SJSA1 (cell line): ENCODE results near the gene HRG. TPM values are rescaled to one million over a fixed set of nuclear protein-coding genes. Genes with fewer than 3 reads are reported as not detected.
"Not testable (repeated sequence)": the region's sequence is repeated elsewhere in the genome, so short reads cannot be mapped to it uniquely, and the experiment has no call there.

Experiments
- DNase-seq, 2 experiments: peaks; one replicate each; pipeline ENCODE4 v3.0.0-alpha.2; 2015 to 2020; ENCODE audit warnings: low spot score in 2 of 2, low read depth in 1 of 2
- H3K27ac ChIP-seq: fragments of 250-450 bp; sonication (Bioruptor Pico); 2 replicates; pipeline ENCODE4 v1.5.1; 2020; ENCODE audit warnings: mild to moderate bottlenecking, moderate library complexity
- H3K27me3 ChIP-seq: fragments of 250-450 bp; sonication (Bioruptor Pico); replicated peaks from 2 replicates; pipeline ENCODE4 v1.5.1; 2020; ENCODE audit warnings: mild to moderate bottlenecking, moderate library complexity
- H3K36me3 ChIP-seq: fragments of 250-450 bp; sonication (Bioruptor Pico); 2 replicates; pipeline ENCODE4 v1.5.1; 2020; ENCODE audit warnings: mild to moderate bottlenecking
- H3K4me1 ChIP-seq: fragments of 250-450 bp; sonication (Bioruptor Pico); replicated peaks from 2 replicates; pipeline ENCODE4 v1.6.1; 2021; ENCODE audit warnings: mild to moderate bottlenecking
- H3K4me3 ChIP-seq: fragments of 250-450 bp; sonication (Bioruptor Pico); 2 replicates; pipeline ENCODE4 v1.5.1; 2020; ENCODE audit warnings: mild to moderate bottlenecking
- H3K9me3 ChIP-seq: fragments of 250-450 bp; sonication (Bioruptor Pico); replicated peaks from 2 replicates; pipeline ENCODE4 v1.5.1; 2020; ENCODE audit warnings: mild to moderate bottlenecking
- total RNA-seq: library from RNA; depleted of rRNA; stranded (reverse); fragments of >200 nt; shearing (Covaris generic); gene quantifications from 2 replicates; pipeline ENCODE4 v1.2.3, GENCODE V29; 2014

The HRG gene
- total RNA-seq, 1 experiment from 2014 or later: not detected

GRCh38 chr3:186679151-186679550 lies 13.3 kb downstream of the HRG start:
- no peak for DNase-seq
- no peak overlapping the region for H3K27ac ChIP-seq
- H3K9me3 ChIP-seq: no peaks in the 10 kb centered on the region
- no peaks in the 10 kb centered on the region for H3K36me3 ChIP-seq
- H3K4me1 ChIP-seq: no peaks in the 10 kb centered on the region
- no peak overlapping the region for H3K4me3 ChIP-seq
- no peaks in the 10 kb centered on the region for H3K27me3 ChIP-seq

GRCh38 chr3:186680869-186681268 lies 15.1 kb downstream of the HRG start:
- Histone ChIP-seq H3K27me3 (no peaks in the 10 kb centered on the region), H3K4me3 (no peak overlapping the region), H3K9me3 (no peaks in the 10 kb centered on the region)

GRCh38 chr3:186682812-186683211 lies 17.0 kb downstream of the HRG start:
- H3K4me3 ChIP-seq: no peak overlapping the region
- no peaks in the 10 kb centered on the region for H3K4me1 ChIP-seq
- no peaks in the 10 kb centered on the region for H3K27me3 ChIP-seq
- no peaks in the 10 kb centered on the region for H3K9me3 ChIP-seq
- H3K27ac ChIP-seq: no peak overlapping the region
- no peak for DNase-seq
- no peaks in the 10 kb centered on the region for H3K36me3 ChIP-seq

More at GRCh38 chr3:186680869-186681268, 15.1 kb downstream of the HRG start:
- Histone ChIP-seq H3K27ac (no peak overlapping the region), H3K36me3 (no peaks in the 10 kb centered on the region), H3K4me1 (no peaks in the 10 kb centered on the region)
- no peak for DNase-seq

- no peaks in the 10 kb centered on the region for H3K9me3 ChIP-seq
- no peak overlapping the region for H3K4me3 ChIP-seq
- no peaks in the 10 kb centered on the region for H3K36me3 ChIP-seq
- no peaks in the 10 kb centered on the region for H3K27me3 ChIP-seq
- no peak overlapping the region for H3K27ac ChIP-seq
- H3K4me1 ChIP-seq: no peaks in the 10 kb centered on the region
- DNase-seq: no peak
Measured at GRCh38 chr3:186683979-186684378, 18.2 kb downstream of the HRG start.

GRCh38 chr3:186686475-186686874 lies 20.7 kb downstream of the HRG start:
- not testable (repeated sequence) for H3K36me3 ChIP-seq, H3K9me3 ChIP-seq, DNase-seq, H3K4me1 ChIP-seq, H3K4me3 ChIP-seq, H3K27me3 ChIP-seq, H3K27ac ChIP-seq

GRCh38 chr3:186687120-186687651 lies 21.4 kb downstream of the HRG start:
- no peaks in the 10 kb centered on the region for H3K36me3 ChIP-seq
- H3K27ac ChIP-seq: no peak overlapping the region
- no peaks in the 10 kb centered on the region for H3K9me3 ChIP-seq
- no peaks in the 10 kb centered on the region for H3K4me1 ChIP-seq
- no peak overlapping the region for H3K4me3 ChIP-seq
- no peaks in the 10 kb centered on the region for H3K27me3 ChIP-seq
- no peak for DNase-seq

GRCh38 chr3:186690304-186690703 lies 24.5 kb downstream of the HRG start:
- not testable (repeated sequence) for DNase-seq, H3K4me3 ChIP-seq, H3K36me3 ChIP-seq, H3K27ac ChIP-seq, H3K27me3 ChIP-seq, H3K4me1 ChIP-seq, H3K9me3 ChIP-seq

GRCh38 chr3:186691676-186692075 lies 25.9 kb downstream of the HRG start:
- no peak overlapping the region for H3K4me3 ChIP-seq
- no peak overlapping the region for H3K27ac ChIP-seq
- no peaks in the 10 kb centered on the region for H3K4me1 ChIP-seq
- no peaks in the 10 kb centered on the region for H3K9me3 ChIP-seq
- H3K27me3 ChIP-seq: no peaks in the 10 kb centered on the region
- DNase-seq: no peak
- H3K36me3 ChIP-seq: no peaks in the 10 kb centered on the region

- no peaks in the 10 kb centered on the region for H3K9me3 ChIP-seq
- H3K4me3 ChIP-seq: no peak overlapping the region
- no peaks in the 10 kb centered on the region for H3K36me3 ChIP-seq
- no peak overlapping the region for H3K27ac ChIP-seq
- no peaks in the 10 kb centered on the region for H3K27me3 ChIP-seq
- H3K4me1 ChIP-seq: no peaks in the 10 kb centered on the region
- DNase-seq: no peak
Measured at GRCh38 chr3:186693843-186694242, 28.0 kb downstream of the HRG start.

- H3K4me1 ChIP-seq: no peaks in the 10 kb centered on the region
- H3K27me3 ChIP-seq: no peaks in the 10 kb centered on the region
- H3K9me3 ChIP-seq: no peaks in the 10 kb centered on the region
- H3K4me3 ChIP-seq: no peak overlapping the region
- no peak for DNase-seq
- no peak overlapping the region for H3K27ac ChIP-seq
- H3K36me3 ChIP-seq: no peaks in the 10 kb centered on the region
Measured at GRCh38 chr3:186694288-186695032, 28.6 kb downstream of the HRG start.

GRCh38 chr3:186696522-186696921 lies 30.7 kb downstream of the HRG start:
- H3K4me3 ChIP-seq: no peak overlapping the region
- DNase-seq: no peak
- H3K4me1 ChIP-seq: no peaks in the 10 kb centered on the region
- no peaks in the 10 kb centered on the region for H3K36me3 ChIP-seq
- H3K27ac ChIP-seq: no peak overlapping the region
- no peaks in the 10 kb centered on the region for H3K27me3 ChIP-seq
- H3K9me3 ChIP-seq: no peaks in the 10 kb centered on the region

- no peaks in the 10 kb centered on the region for H3K9me3 ChIP-seq
- no peak overlapping the region for H3K4me3 ChIP-seq
- no peak for DNase-seq
- H3K27me3 ChIP-seq: no peaks in the 10 kb centered on the region
- no peaks in the 10 kb centered on the region for H3K36me3 ChIP-seq
- H3K4me1 ChIP-seq: no peaks in the 10 kb centered on the region
- no peak overlapping the region for H3K27ac ChIP-seq
Measured at GRCh38 chr3:186697510-186697909, 31.7 kb downstream of the HRG start.

GRCh38 chr3:186700267-186700666 lies 34.5 kb downstream of the HRG start:
- DNase-seq: no peak
- H3K27me3 ChIP-seq: no peaks in the 10 kb centered on the region
- H3K4me1 ChIP-seq: no peaks in the 10 kb centered on the region
- H3K4me3 ChIP-seq: no peak overlapping the region
- H3K36me3 ChIP-seq: no peaks in the 10 kb centered on the region
- H3K27ac ChIP-seq: no peak overlapping the region
- H3K9me3 ChIP-seq: no peaks in the 10 kb centered on the region

- not testable (repeated sequence) for H3K36me3 ChIP-seq, H3K9me3 ChIP-seq, DNase-seq, H3K4me1 ChIP-seq, H3K27ac ChIP-seq, H3K4me3 ChIP-seq, H3K27me3 ChIP-seq
Measured at GRCh38 chr3:186702451-186702850, 36.6 kb downstream of the HRG start.
